ENCODE data around the gene PBX2. TPM values are rescaled to one million over a fixed set of nuclear protein-coding genes. Genes with fewer than 3 reads are reported as not detected.
"Not testable (repeated sequence)": the region's sequence is repeated elsewhere in the genome, so short reads cannot be mapped to it uniquely, and the experiment has no call there.

The PBX2 gene
- total RNA-seq, 1 experiment from 2014 or later = 122 TPM

GRCh38 chr6:32214126-32214525, 24.1 kb upstream of the PBX2 start:
- Mint-ChIP-seq H3K9me3 (ENCODE audit: low read depth, unreplicated experiment) (no peaks in the 10 kb centered on the region), H3K36me3 (ENCODE audit: insufficient read depth, unreplicated experiment) (peaks cover 4% of the 10 kb centered on the region), H3K27me3 (ENCODE audit: unreplicated experiment) (peaks cover 88% of the 10 kb centered on the region), H3K27ac (ENCODE audit: unreplicated experiment) (no peak overlapping the region), H3K4me1 (ENCODE audit: low read depth, unreplicated experiment) (no peaks in the 10 kb centered on the region), H3K4me3 (ENCODE audit: low read depth, unreplicated experiment) (no peak overlapping the region)
- intact Hi-C loops (cut with micrococcal nuclease; ENCODE audit: unreplicated experiment) = no loop called here
- BruUV-seq (replicated peaks) = no TSS peak
- TF ChIP-seq CTCF (IDR thresholded peaks at IDR 0.05; ENCODE audit: unreplicated experiment) = no peak
- DNase-seq = no peak
- CTCF ChIA-PET = no interaction called here

- Mint-ChIP-seq H3K4me1 (ENCODE audit: low read depth, unreplicated experiment) (no peaks in the 10 kb centered on the region), H3K36me3 (ENCODE audit: insufficient read depth, unreplicated experiment) (peaks cover 4% of the 10 kb centered on the region), H3K9me3 (ENCODE audit: low read depth, unreplicated experiment) (no peaks in the 10 kb centered on the region), H3K4me3 (ENCODE audit: low read depth, unreplicated experiment) (no peak overlapping the region), H3K27me3 (ENCODE audit: unreplicated experiment) (peaks cover 88% of the 10 kb centered on the region), H3K27ac (ENCODE audit: unreplicated experiment) (no peak overlapping the region)
- TF ChIP-seq CTCF (IDR thresholded peaks at IDR 0.05; ENCODE audit: unreplicated experiment) = no peak
- intact Hi-C loops (cut with micrococcal nuclease; ENCODE audit: unreplicated experiment) = no loop called here
- CTCF ChIA-PET = no interaction called here
- DNase-seq = no peak
- no TSS peak for BruUV-seq (replicated peaks)
Measured at GRCh38 chr6:32213649-32214048, 23.6 kb upstream of the PBX2 start.

GRCh38 chr6:32212076-32212760, 22.2 kb upstream of the PBX2 start:
- H3K4me1 Mint-ChIP-seq (ENCODE audit: low read depth, unreplicated experiment) = no peaks in the 10 kb centered on the region
- H3K4me3 Mint-ChIP-seq (ENCODE audit: low read depth, unreplicated experiment) = no peak overlapping the region
- BruUV-seq (replicated peaks) = no TSS peak
- peaks cover 80% of the 10 kb centered on the region for H3K27me3 Mint-ChIP-seq (ENCODE audit: unreplicated experiment)
- intact Hi-C loops (cut with micrococcal nuclease; ENCODE audit: unreplicated experiment) = no loop called here
- DNase-seq = no peak
- CTCF ChIA-PET = interaction anchor here (0.6 to 1.9 kb wide), 2 partner anchors 17 to 83 kb away, joined by 4 read pairs; no protein-coding TSS in a partner anchor
- no peak overlapping the region for H3K27ac Mint-ChIP-seq (ENCODE audit: unreplicated experiment)
- H3K9me3 Mint-ChIP-seq (ENCODE audit: low read depth, unreplicated experiment) = no peaks in the 10 kb centered on the region
- TF ChIP-seq CTCF (IDR thresholded peaks at IDR 0.05; ENCODE audit: unreplicated experiment) = no peak
- peaks cover 4% of the 10 kb centered on the region for H3K36me3 Mint-ChIP-seq (ENCODE audit: insufficient read depth, unreplicated experiment)

GRCh38 chr6:32211432-32211831, 21.4 kb upstream of the PBX2 start:
- not testable (repeated sequence) for BruUV-seq (replicated peaks)

GRCh38 chr6:32210191-32210601, 20.2 kb upstream of the PBX2 start:
- Mint-ChIP-seq H3K9me3 (ENCODE audit: low read depth, unreplicated experiment) (no peaks in the 10 kb centered on the region), H3K36me3 (ENCODE audit: insufficient read depth, unreplicated experiment) (peaks cover 4% of the 10 kb centered on the region), H3K27me3 (ENCODE audit: unreplicated experiment) (peaks cover 77% of the 10 kb centered on the region), H3K27ac (ENCODE audit: unreplicated experiment) (no peak overlapping the region), H3K4me1 (ENCODE audit: low read depth, unreplicated experiment) (no peaks in the 10 kb centered on the region), H3K4me3 (ENCODE audit: low read depth, unreplicated experiment) (no peak overlapping the region)
- DNase-seq = no peak
- intact Hi-C loops (cut with micrococcal nuclease; ENCODE audit: unreplicated experiment) = no loop called here
- CTCF ChIA-PET = no interaction called here
- no peak for TF ChIP-seq CTCF (IDR thresholded peaks at IDR 0.05; ENCODE audit: unreplicated experiment)
- BruUV-seq (replicated peaks) = no TSS peak

More at GRCh38 chr6:32211432-32211831, 21.4 kb upstream of the PBX2 start:
- H3K4me1 Mint-ChIP-seq (ENCODE audit: low read depth, unreplicated experiment); H3K36me3 Mint-ChIP-seq (ENCODE audit: insufficient read depth, unreplicated experiment); H3K9me3 Mint-ChIP-seq (ENCODE audit: low read depth, unreplicated experiment); intact Hi-C loops (cut with micrococcal nuclease; ENCODE audit: unreplicated experiment); DNase-seq; H3K27ac Mint-ChIP-seq (ENCODE audit: unreplicated experiment); H3K4me3 Mint-ChIP-seq (ENCODE audit: low read depth, unreplicated experiment): not testable (repeated sequence)
- CTCF ChIA-PET = interaction anchor here (1.9 kb wide), 1 partner anchor 16 kb away, joined by 4 read pairs; no protein-coding TSS in a partner anchor
- peaks cover 77% of the 10 kb centered on the region for H3K27me3 Mint-ChIP-seq (ENCODE audit: unreplicated experiment)
